ENCODE data around the gene CDC42EP1. TPM values are rescaled to one million over a fixed set of nuclear protein-coding genes. Genes with fewer than 3 reads are reported as not detected.
"Not testable (repeated sequence)": the region's sequence is repeated elsewhere in the genome, so short reads cannot be mapped to it uniquely, and the experiment has no call there.

Gene CDC42EP1
- total RNA-seq, 1 experiment from 2014 or later: 62.5 TPM

DNA sequence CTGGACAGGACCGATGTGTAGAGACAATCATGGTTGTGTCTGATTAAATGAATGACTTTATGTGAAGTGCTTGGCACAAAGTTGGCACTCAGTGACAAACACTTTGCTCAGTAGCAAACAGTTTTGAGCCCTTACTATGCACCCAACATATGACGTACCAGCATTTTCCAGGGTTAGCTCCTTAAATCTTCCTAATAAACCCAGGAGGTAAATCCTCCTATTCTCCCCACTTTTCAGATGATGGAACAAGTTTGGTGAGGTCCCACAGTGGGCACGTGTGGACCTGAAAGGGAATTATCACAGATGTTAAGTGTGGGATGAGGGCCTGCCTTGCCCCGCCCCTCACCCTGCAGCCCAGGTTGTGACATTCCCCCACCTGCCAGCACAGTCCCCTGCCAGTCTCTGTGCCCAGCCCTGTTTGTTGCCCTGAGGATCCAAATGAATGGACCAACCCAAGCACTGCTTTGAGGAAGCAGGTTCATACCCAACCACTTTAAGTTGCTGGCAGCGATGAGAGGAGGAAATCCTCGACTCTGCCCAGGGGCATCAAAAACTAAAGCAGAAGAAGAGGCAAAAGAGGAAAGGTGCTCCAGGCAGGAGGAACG lies 34.4 kb upstream of the CDC42EP1 start:
- peak; percentile 51 for ATAC-seq
- no peak for TF ChIP-seq SIN3A (IDR thresholded peaks at IDR 0.05; ENCODE audit: borderline replicate concordance, insufficient read depth, low read depth, low read length)
- TF ChIP-seq, protein P1, sequence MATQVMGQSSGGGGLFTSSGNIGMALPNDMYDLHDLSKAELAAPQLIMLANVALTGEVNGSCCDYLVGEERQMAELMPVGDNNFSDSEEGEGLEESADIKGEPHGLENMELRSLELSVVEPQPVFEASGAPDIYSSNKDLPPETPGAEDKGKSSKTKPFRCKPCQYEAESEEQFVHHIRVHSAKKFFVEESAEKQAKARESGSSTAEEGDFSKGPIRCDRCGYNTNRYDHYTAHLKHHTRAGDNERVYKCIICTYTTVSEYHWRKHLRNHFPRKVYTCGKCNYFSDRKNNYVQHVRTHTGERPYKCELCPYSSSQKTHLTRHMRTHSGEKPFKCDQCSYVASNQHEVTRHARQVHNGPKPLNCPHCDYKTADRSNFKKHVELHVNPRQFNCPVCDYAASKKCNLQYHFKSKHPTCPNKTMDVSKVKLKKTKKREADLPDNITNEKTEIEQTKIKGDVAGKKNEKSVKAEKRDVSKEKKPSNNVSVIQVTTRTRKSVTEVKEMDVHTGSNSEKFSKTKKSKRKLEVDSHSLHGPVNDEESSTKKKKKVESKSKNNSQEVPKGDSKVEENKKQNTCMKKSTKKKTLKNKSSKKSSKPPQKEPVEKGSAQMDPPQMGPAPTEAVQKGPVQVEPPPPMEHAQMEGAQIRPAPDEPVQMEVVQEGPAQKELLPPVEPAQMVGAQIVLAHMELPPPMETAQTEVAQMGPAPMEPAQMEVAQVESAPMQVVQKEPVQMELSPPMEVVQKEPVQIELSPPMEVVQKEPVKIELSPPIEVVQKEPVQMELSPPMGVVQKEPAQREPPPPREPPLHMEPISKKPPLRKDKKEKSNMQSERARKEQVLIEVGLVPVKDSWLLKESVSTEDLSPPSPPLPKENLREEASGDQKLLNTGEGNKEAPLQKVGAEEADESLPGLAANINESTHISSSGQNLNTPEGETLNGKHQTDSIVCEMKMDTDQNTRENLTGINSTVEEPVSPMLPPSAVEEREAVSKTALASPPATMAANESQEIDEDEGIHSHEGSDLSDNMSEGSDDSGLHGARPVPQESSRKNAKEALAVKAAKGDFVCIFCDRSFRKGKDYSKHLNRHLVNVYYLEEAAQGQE (IDR thresholded peaks at IDR 0.05; ENCODE audit: insufficient read depth in 1 of 2, low read depth in 2 of 2, low read length in 1 of 2): no peak
- TF ChIP-seq, protein P2, sequence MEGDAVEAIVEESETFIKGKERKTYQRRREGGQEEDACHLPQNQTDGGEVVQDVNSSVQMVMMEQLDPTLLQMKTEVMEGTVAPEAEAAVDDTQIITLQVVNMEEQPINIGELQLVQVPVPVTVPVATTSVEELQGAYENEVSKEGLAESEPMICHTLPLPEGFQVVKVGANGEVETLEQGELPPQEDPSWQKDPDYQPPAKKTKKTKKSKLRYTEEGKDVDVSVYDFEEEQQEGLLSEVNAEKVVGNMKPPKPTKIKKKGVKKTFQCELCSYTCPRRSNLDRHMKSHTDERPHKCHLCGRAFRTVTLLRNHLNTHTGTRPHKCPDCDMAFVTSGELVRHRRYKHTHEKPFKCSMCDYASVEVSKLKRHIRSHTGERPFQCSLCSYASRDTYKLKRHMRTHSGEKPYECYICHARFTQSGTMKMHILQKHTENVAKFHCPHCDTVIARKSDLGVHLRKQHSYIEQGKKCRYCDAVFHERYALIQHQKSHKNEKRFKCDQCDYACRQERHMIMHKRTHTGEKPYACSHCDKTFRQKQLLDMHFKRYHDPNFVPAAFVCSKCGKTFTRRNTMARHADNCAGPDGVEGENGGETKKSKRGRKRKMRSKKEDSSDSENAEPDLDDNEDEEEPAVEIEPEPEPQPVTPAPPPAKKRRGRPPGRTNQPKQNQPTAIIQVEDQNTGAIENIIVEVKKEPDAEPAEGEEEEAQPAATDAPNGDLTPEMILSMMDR (IDR thresholded peaks at IDR 0.05): no peak
- TF ChIP-seq TCF7L2 (IDR thresholded peaks at IDR 0.05; ENCODE audit: low read depth, low read length): no peak
- no peak for TF ChIP-seq POLR2AphosphoS5 (IDR thresholded peaks at IDR 0.05; ENCODE audit: low read depth, low read length)
- Histone ChIP-seq H3K27me3 (ENCODE audit: control insufficient read depth, insufficient read depth, low read length) (no peaks in the 10 kb centered on the region), H3K4me3 (ENCODE audit: low read depth in 2 of 2, low read length in 2 of 2) (no peak overlapping the region), H3K27ac (ENCODE audit: low read length) (peak overlapping the region; percentile 69), H3K4me1 (ENCODE audit: control insufficient read depth, insufficient read depth, low read length) (peaks cover 14% of the 10 kb centered on the region), H3K9me3 (ENCODE audit: control insufficient read depth, insufficient read depth, low read depth, low read length) (no peaks in the 10 kb centered on the region), H3K36me3 (ENCODE audit: control insufficient read depth, insufficient read depth, low read length) (no peaks in the 10 kb centered on the region)
- no TSS peak for BruUV-seq (replicated peaks)
- CTCF ChIA-PET: interaction anchor here (0.6 kb wide), 1 partner anchor 54 kb away, joined by 5 read pairs; the partner anchor contains the start of gene LGALS2
- no peak for DNase-seq (ENCODE audit: low read depth, low spot score)
- intact Hi-C loops (cut with micrococcal nuclease; ENCODE audit: unreplicated experiment) (no loop called here), in situ Hi-C loops (cut with HindIII; ENCODE audit: low pct_unique_long_range_greater_than_20kb, low sequenced_read_pairs) (no loop called here)
- POLR2A ChIA-PET: interaction anchor here (0.5 kb wide), 1 partner anchor 16 kb away, joined by 5 read pairs; no protein-coding TSS in a partner anchor

DNA sequence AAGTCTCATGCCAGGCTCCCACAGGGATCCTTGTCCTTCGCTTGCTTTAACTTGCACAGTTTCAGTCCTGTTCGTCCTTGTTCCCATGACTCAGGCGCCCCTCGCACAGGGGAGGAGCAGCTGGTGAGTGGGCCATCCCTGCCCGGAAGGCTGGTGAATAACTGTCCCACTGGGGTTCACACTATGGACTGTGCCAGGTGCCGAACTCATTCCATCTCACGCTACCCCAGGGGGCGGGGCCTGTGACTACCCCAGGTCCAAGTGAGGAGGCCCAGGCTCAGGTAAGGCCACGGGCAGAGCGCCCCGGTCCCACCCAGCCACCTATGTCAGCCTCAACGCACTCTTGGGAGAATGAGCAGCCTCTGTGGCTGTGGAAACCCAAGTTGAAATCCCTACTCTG lies 33.9 kb upstream of the CDC42EP1 start:
- TF ChIP-seq POLR2AphosphoS5 (IDR thresholded peaks at IDR 0.05; ENCODE audit: low read depth, low read length) (no peak), SIN3A (IDR thresholded peaks at IDR 0.05; ENCODE audit: borderline replicate concordance, insufficient read depth, low read depth, low read length) (no peak), TCF7L2 (IDR thresholded peaks at IDR 0.05; ENCODE audit: low read depth, low read length) (no peak)
- TF ChIP-seq, protein P1 (IDR thresholded peaks at IDR 0.05; ENCODE audit: insufficient read depth in 1 of 2, low read depth in 2 of 2, low read length in 1 of 2): no peak
- TF ChIP-seq, protein P2 (IDR thresholded peaks at IDR 0.05): no peak
- intact Hi-C loops (cut with micrococcal nuclease; ENCODE audit: unreplicated experiment) (no loop called here), in situ Hi-C loops (cut with HindIII; ENCODE audit: low pct_unique_long_range_greater_than_20kb, low sequenced_read_pairs) (no loop called here)
- peaks cover 9% of the 10 kb centered on the region; the same call in 1 of the 2 replicates for H3K4me1 ChIP-seq (ENCODE audit: control insufficient read depth, insufficient read depth, low read length)
- no peaks in the 10 kb centered on the region for H3K9me3 ChIP-seq (ENCODE audit: control insufficient read depth, insufficient read depth, low read depth, low read length)
- ChIA-PET CTCF (no interaction called here), POLR2A (no interaction called here)
- DNase-seq (ENCODE audit: low read depth, low spot score) (no peak), ATAC-seq (no peak)
- BruUV-seq (replicated peaks): no TSS peak
- no peak overlapping the region for H3K4me3 ChIP-seq (ENCODE audit: low read depth in 2 of 2, low read length in 2 of 2)
- H3K27me3 ChIP-seq (ENCODE audit: control insufficient read depth, insufficient read depth, low read length): no peaks in the 10 kb centered on the region
- H3K36me3 ChIP-seq (ENCODE audit: control insufficient read depth, insufficient read depth, low read length): no peaks in the 10 kb centered on the region
- H3K27ac ChIP-seq (ENCODE audit: low read length): 0 out of 2 replicates have a peak overlapping the region, but pooled peaks have one; percentile 69

DNA sequence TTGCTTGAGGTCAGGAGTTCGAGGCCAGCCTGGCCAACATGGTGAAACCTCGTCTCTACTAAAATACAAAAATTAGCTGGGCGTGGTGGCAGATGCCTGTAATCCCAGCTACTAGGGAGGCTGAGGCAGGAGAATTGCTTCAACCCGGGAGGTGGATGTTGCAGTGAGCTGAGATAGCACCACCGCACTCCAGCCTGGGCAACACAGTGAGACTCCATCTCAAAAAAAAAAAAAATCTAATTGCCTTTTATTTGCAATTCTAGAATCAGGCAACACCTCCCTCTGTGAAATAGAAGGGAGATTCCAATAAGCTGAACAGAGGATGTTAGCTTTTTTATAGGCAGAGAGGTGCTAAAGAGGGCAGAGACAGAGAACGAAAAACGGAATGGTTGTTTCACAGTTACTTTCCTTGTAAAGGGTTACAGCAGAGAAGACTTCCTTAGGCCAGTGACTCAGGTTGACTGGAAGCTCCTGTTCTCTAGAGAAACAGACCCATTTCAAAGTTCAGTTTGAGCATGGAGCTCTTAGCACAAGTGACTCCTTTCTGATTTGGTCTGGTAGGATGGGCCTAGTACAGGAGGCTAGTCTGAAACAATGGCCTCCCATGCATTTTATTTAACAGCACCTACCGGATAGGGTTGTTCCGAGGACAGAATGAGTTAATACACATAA lies 33.1 kb upstream of the CDC42EP1 start:
- POLR2A ChIA-PET: interaction anchor here (0.6 to 0.8 kb wide), 2 partner anchors 443 to 1737 kb away, joined by 3 read pairs; no protein-coding TSS in a partner anchor
- intact Hi-C loops (cut with micrococcal nuclease; ENCODE audit: unreplicated experiment); H3K27ac ChIP-seq (ENCODE audit: low read length); H3K4me3 ChIP-seq (ENCODE audit: low read depth in 2 of 2, low read length in 2 of 2); CTCF ChIA-PET; DNase-seq (ENCODE audit: low read depth, low spot score); H3K27me3 ChIP-seq (ENCODE audit: control insufficient read depth, insufficient read depth, low read length); BruUV-seq (replicated peaks); ATAC-seq; H3K4me1 ChIP-seq (ENCODE audit: control insufficient read depth, insufficient read depth, low read length); in situ Hi-C loops (cut with HindIII; ENCODE audit: low pct_unique_long_range_greater_than_20kb, low sequenced_read_pairs); H3K9me3 ChIP-seq (ENCODE audit: control insufficient read depth, insufficient read depth, low read depth, low read length); H3K36me3 ChIP-seq (ENCODE audit: control insufficient read depth, insufficient read depth, low read length): not testable (repeated sequence)
